OCI-LY3 (cell line): ENCODE results near the gene INTS1.

Experiments
- H2AFZ ChIP-seq: fragments of 200-600, 300-600 bp; shearing (Covaris generic); 2 replicates; pipeline ENCODE4 v1.6.0; 2014; ENCODE audit warnings: antibody characterized with exemption, low read depth, low read length
- H3K27ac ChIP-seq: fragments of 200-600, 300-600 bp; sonication (generic); 2 replicates; pipeline ENCODE4 v1.5.1; 2014; ENCODE audit warnings: mild to moderate bottlenecking, low read length, moderate library complexity, mixed read lengths
- H3K27me3 ChIP-seq: fragments of 200-600, 300-600 bp; sonication (generic); 2 replicates; pipeline ENCODE4 v1.6.1; 2014; ENCODE audit warnings: low read depth, low read length, mixed read lengths
- H3K36me3 ChIP-seq: fragments of 200-600, 300-600 bp; sonication (generic); replicated peaks from 2 replicates; pipeline ENCODE3; 2014; ENCODE audit warnings: low read depth, low read length, mixed read lengths
- H3K4me1 ChIP-seq: fragments of 300-600, 200-600 bp; sonication (generic); 2 replicates; pipeline ENCODE4 v1.6.1; 2014; ENCODE audit warnings: low read length, mixed read lengths
- H3K4me2 ChIP-seq: fragments of 200-600, 300-600 bp; sonication (generic); 2 replicates; pipeline ENCODE4 v1.6.1; 2014; ENCODE audit warnings: low read length, mixed read lengths
- H3K4me3 ChIP-seq: fragments of 300-600, 200-600 bp; sonication (generic); 2 replicates; pipeline ENCODE4 v1.5.1; 2014; ENCODE audit warnings: antibody characterized with exemption, mild to moderate bottlenecking, low read length, moderate library complexity
- H3K79me2 ChIP-seq: fragments of 300-600, 200-600 bp; shearing (Covaris generic); 2 replicates; pipeline ENCODE4 v1.6.1; 2014; ENCODE audit warnings: mild to moderate bottlenecking, low read length, mixed read lengths
- H3K9ac ChIP-seq: fragments of 300-600, 200-600 bp; shearing (Covaris generic); 2 replicates; pipeline ENCODE4 v1.6.0; 2014; ENCODE audit warnings: mild to moderate bottlenecking, low read length, moderate library complexity
- H3K9me3 ChIP-seq: fragments of 200-600, 300-600 bp; shearing (Covaris generic); 2 replicates; pipeline ENCODE4 v1.6.1; 2014; ENCODE audit warnings: low read length, mixed read lengths; ENCODE audit not compliant: insufficient read depth
- H4K20me1 ChIP-seq: fragments of 200-600, 300-600 bp; sonication (generic); 2 replicates; pipeline ENCODE4 v1.6.1; 2016; ENCODE audit warnings: low read length, mixed read lengths; ENCODE audit not compliant: insufficient read depth
- EZH2phosphoT487 ChIP-seq: fragments of 200-600 bp; shearing (Covaris generic); IDR thresholded peaks from 2 replicates; pipeline ENCODE4 v1.6.1; 2018; ENCODE audit warnings: antibody characterized with exemption, mixed run types, low read depth
- TF ChIP-seq, protein P1 (sequence below): fragments of 200-600, 300-600 bp; sonication (generic); IDR thresholded peaks from 2 replicates; pipeline ENCODE4 v1.5.1; 2014; ENCODE audit warnings: antibody characterized with exemption, low read length, low read depth

Gene INTS1

GRCh38 chr7:1421020-1421790 lies 83.0 kb downstream of the INTS1 start:
- Histone ChIP-seq H3K4me2 (no peak overlapping the region), H2AFZ (no peak overlapping the region), H4K20me1 (no peaks in the 10 kb centered on the region), H3K27me3 (no peaks in the 10 kb centered on the region), H3K4me1 (no peaks in the 10 kb centered on the region), H3K79me2 (no peaks in the 10 kb centered on the region), H3K27ac (no peak overlapping the region), H3K9me3 (no peaks in the 10 kb centered on the region), H3K9ac (no peak overlapping the region), H3K36me3 (no peaks in the 10 kb centered on the region), H3K4me3 (no peak overlapping the region)
- no peak for TF ChIP-seq EZH2phosphoT487
- TF ChIP-seq, protein P1, sequence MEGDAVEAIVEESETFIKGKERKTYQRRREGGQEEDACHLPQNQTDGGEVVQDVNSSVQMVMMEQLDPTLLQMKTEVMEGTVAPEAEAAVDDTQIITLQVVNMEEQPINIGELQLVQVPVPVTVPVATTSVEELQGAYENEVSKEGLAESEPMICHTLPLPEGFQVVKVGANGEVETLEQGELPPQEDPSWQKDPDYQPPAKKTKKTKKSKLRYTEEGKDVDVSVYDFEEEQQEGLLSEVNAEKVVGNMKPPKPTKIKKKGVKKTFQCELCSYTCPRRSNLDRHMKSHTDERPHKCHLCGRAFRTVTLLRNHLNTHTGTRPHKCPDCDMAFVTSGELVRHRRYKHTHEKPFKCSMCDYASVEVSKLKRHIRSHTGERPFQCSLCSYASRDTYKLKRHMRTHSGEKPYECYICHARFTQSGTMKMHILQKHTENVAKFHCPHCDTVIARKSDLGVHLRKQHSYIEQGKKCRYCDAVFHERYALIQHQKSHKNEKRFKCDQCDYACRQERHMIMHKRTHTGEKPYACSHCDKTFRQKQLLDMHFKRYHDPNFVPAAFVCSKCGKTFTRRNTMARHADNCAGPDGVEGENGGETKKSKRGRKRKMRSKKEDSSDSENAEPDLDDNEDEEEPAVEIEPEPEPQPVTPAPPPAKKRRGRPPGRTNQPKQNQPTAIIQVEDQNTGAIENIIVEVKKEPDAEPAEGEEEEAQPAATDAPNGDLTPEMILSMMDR: no peak
